HL-60/S4 treated with retinoic acid at 250 ng/mL for 4 days and 3 days (cell line): ENCODE measurements around the gene CFAP65.

Experiments
- in situ Hi-C: fragments of 300-500 bp; cut with MboI; formaldehyde crosslinking; loops from 2 replicates; pipeline ENCODE4 v1.7.0; 2022; ENCODE audit warnings: low sequenced_read_pairs

CFAP65 gene

DNA sequence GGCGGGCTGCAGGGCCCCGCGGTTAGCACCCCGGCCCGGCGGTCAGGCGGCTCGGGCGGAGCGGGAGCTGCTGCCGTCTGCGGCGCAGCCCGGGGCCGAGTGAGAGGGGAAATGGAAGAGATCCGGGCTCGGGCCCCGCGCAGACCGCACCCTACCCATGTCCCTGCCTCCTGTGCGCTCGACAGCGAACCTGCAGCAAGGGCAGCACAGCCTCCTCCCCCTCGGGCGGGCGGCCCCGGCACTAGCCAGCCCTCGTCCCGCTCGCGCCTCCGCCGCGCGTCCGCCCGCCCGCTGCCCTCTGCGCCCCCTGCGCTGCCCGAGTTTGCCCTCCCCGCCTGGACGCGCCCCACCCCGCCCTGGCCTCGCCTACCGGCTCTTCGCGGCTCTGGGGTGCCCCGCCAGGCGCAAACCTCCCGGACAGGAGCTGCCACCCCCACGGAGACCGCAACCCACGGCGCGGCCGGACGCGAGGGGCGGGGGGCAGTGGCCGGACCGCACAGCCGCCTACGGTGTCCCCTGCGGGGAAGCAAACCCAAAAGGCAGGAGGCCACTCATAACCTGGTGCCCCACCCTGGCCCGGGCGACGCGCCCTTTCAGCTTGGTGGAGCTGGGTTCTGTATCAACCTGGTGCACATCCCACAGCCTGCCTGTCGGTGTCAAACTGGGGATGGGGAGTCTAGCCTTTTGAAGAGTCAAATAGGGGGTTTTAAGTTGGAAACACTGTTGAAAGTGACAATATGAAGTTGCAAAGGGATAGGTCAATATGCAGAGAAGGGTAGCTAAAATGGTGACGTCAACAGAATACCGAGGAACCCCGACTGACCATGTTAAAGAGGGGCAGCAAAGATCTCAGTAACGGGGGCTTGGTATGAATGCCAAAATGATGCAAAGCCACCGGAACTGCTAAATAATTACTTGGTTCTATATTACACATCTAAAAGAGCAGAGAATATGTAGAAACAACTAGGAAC, 19.8 kb upstream of the CFAP65 start, which contains the start of gene IHH:
TSS of gene IHH (minus strand) at position 101 of the 971 bp plus-strand sequence. CDS start 454 bp downstream, outside the sequence.
- in situ Hi-C loops = no loop called here

DNA sequence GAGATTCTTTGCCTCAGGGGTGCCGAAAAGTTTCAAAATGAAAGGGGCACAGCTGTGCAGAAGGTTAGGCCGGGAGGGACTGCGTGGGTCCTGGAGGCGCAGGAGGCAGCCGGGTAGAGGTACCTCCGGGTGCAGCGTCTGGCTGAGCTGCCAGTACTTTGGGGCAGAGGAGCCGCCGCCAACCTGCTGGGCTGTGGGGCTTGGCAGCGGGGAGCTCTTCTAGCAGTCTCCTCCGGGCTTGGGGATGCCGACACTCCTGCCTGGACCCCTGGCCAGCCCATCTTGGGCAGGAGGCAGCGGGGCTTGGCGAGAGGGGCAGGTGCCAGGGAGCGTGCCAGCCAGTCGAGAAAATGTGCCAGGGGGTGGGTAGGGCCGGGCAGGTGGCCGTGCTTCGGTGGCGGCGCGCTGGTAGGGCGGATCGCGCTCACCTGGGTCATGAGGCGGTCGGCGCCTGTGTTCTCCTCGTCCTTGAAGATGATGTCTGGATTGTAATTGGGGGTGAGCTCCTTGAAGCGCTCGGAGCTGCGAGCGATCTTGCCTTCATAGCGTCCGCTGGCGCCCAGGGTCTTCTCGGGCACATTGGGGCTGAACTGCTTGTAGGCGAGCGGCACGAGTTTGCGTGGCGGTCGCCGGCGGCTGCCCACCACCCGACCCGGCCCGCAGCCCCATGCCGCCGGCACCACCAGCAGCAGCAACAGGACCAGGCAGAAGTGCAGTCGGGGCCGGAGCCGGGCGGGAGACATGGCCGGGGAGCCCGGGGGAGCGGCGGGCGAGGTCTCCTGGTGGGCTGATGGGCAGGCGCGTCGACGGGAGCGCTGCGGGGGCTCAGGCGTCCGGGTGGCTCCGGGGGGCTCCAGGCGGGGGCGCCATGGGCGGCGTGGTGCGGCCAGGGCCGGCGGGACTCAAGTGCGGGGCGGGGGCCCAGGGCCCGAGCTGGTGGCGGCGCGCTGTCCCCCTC, 18.7 kb upstream of the CFAP65 start:
- in situ Hi-C loops = no loop called here

DNA sequence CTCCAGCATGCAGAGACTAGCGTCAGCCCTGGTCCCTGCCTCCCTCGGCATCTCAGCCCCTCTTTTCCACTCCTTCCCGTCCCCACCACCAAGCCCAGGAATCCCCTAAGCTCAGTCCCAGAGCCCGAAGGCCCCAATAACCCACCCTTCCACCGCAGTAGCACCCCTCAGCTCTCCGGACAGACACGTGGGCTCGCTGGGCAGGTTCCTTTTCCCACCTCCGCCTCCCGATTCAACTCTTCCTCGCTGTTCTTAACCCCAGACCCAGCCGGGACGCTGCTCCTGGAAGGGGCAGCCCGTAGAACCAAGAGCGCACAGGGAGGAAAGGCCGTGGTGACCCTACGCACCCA, 18.0 kb upstream of the CFAP65 start:
- in situ Hi-C loops = no loop called here

DNA sequence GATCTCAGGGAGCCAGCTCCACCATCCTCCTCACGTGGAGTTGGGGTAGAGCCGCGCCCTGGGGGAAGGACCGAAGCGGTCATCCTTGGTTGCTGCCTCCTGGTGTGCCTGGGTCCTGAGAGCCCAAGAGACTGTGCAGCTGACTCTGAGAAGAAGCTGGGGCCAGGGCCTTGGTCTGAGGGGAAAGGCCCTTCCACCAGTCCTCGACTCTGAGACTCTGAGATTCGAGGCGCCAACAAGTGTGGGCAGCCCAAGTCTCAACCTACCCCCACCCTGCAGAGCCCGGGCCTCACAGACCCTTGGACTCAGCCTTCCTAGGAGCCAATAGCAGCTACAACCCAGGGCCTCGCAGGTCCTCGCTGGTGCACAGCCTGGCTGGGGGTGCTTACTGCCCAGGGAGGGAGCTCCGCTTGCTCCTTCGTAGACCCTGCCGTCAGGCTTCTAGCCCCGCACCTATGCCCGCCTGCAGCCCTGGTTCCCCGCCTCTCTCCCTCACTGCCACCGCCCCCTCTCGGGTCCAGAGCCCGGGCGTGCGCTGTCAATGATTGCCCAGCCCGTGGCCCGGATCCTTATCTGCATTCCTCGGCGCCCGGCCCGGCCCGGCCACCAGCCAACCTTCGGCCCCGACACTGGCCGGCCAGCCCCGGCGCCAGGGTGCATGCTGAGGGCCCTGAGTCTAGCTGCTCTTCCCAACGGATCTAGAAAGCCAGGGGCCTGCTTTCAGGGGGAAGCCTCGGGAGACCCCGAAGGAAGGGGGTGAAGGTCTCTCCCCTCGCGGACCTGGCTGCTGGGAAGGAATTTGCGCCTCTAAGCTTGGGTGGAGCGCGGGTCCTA, 17.4 kb upstream of the CFAP65 start:
- in situ Hi-C loops = no loop called here

DNA sequence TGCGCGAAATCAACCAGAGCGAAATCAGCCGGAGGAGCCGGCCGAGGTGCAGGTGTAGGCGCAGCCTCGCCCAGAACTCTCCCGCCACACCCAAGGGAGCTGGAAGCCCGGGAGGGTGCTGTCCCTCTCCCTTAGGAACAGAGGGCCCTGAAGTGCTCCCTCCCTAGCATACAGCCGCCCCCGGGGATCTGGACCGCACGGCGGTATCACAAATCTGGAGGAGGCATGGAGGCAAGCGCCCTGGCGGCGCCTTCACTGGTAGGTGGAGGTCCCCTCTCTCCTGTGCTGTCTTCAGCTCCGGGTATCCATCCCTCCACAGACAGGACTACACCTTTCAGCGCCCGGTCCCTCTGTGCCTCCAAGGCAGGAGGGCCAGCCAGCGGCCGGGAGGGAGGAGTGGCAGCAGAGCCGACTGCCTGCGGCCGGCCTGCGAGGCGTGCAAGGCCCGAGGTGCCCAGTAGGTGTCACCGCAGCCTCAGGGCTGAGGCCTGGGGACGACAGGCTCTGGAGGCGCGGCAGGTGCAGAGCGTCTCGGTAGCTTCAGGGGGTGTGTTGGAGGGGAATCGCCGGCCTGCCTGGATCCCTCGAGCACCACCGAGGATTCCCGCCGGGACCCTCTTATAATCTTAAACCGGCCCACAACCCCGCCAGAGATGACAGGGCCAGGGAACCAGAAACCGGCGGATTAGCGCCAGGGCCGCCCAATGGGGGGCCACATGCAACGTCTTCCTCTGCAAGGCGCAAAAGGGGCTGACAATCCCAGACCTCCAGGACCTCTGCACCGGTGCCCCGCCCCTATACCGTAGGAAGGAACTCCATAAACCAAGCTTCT, 16.6 kb upstream of the CFAP65 start:
- in situ Hi-C loops = no loop called here

DNA sequence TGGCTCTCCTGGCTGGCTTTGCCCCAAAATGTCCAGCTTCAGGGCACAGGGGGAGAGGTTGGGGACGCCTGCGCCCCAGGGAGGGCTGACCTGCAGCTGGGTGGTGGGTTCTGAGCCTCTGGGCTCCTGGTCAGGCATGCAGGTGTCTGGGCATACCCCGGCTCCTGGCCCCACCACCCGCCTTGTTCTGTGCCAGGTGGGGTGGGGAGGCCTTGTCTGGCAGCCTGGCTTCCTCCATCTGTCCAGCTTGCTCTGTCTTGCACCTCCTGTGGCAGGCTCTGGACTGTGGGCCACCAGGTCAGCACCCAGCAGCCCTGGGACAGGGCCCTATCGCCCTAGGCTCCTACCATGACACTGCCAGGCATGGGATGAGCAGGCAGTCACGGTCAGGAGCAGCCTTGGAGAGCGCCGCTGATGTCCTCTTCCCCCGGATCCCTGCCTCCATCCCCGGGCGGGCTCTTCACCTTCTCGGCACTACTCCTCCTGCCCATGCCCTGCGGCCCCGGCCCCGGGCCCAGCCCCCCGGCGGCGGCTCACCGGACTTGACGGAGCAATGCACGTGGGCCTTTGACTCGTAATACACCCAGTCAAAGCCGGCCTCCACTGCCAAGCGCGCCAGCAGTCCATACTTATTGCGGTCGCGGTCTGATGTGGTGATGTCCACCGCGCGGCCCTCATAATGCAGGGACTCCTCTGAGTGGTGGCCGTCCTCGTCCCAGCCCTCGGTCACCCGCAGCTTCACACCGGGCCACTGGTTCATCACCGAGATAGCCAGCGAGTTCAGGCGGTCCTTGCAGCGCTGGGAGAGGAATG, 15.8 kb upstream of the CFAP65 start:
- in situ Hi-C loops = no loop called here

DNA sequence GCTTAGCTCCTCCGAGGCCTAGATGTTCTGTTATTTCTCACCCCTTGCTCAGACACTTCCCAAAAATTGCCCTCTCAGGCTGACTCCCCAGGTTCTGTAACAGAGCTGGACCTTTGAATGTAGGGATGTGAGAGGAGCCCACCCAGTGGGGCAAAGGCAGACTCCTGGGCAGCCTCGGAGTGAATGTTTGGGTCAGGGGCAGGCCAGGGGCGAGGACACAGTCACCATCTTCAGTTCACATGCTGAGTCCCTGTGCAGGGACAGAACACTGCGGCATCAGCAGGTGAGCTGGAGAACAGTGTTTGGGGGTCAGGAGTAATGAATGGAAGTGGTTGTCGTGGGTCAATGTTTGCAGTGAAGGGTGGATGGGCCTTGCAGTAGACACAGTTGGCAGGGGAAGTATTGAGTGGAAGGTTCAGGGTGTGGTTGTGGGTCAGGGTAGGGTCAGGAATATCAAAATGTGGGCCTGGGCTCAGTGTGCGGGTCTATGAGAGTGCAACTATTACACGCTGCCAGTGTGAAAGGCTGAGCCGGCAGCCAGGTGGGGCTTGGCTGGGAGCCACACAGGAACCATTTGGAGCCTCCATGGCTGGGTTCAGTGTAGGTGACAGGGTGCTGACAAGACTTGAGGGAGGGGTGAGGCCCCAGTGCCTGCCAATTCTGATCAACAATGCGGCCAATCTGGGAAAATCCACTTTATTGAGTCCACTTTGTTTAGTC, 15.0 kb upstream of the CFAP65 start:
- in situ Hi-C loops = no loop called here

DNA sequence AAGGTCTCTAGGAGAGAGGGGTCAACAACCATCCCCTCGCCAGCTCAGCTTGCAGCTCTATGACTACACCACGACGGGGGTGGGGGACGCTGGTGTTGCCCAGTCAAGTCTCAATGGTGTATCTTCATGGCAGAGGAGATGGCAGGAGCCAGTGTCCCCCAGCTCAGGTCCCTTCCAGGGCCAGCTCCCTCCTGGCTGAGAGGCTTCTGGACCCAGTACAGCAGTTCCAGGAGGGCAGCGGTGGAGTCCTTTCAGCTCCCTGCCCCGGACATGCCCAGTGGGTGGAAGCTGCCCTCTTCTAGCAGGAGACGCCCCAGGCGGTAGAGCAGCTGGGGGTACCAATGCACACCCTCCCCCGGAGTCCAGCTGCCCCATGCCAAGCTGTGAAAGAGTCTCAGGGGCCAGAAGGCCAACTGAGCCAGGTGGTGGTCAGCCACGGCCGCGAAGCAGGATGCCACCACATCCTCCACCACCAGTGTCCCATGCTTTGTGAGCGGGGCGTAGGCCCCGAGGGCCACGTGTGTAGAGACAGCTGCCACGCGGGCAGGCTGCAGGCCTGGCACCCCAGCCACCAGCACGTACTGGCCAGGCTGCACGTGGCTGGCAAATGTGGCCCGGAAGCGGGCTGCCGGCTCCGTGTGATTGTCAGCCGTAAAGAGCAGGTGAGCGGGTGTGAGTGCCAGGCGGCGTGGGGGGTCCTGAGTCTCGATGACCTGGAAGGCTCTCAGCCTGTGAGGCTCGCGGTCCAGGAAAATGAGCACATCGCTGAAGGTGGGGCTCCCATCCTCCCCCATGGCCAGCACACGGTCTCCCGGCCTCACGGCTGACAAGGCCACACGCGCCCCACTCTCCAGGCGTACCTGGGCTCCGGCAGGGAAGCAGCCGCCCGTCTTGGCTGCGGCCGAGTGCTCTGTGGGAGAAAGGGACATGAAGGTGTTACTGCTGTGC, 13.9 kb upstream of the CFAP65 start:
- in situ Hi-C loops = no loop called here

DNA sequence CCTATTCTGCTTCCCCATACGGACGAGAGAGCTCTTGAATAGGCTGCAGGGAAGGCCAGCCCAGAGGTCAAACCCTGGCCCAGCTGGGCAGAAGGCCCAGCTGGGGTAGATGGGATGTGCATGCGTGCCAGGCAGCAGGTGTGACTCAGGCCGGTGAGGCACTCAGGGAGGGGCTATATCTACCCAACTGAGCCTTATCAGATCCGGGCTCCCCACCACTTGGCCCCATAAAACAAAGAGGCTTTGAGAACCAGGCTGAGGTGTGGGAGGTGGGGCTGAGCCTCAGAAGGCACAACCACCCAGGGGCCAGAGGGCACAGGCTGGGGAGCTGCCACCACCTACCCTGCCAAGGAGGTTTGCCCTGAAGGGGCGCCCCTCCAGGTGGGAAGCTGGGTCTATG, 8.0 kb upstream of the CFAP65 start:
- in situ Hi-C loops = loop anchor here (25.0 kb wide), 1 partner anchor 263 kb away; the partner anchor contains the start of gene PTPRN

DNA sequence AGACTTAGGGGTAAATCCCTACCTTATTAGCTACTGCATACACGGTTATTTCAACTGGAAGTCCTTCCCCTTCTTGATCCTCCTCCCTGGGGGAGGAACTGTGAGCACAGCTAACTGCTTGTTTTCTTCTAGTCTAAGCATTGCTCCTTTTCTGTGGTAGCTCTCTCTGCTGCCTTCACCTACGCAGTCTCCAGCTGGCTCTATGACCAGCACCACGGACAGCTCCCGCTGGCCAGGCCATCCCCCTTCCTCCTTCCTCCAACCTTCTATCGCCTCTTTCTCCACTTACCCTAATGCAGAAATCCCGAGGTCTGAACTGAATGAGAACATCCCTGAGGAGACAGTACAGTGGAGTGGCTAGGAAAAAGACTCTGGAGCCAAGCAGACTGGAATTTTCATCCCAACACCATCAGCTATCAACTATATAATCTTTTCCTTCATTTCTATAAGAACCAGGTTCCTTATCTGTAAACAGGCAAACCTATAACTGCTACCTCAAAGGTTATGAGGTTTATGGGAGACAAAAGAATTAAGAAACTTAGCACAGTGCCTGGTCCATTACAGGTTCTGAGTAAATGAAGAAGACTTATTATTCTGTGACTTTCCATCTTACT, 4.7 kb upstream of the CFAP65 start:
- in situ Hi-C loops = loop anchor here (25.0 kb wide), 1 partner anchor 266 kb away; the partner anchor contains the start of gene PTPRN

DNA sequence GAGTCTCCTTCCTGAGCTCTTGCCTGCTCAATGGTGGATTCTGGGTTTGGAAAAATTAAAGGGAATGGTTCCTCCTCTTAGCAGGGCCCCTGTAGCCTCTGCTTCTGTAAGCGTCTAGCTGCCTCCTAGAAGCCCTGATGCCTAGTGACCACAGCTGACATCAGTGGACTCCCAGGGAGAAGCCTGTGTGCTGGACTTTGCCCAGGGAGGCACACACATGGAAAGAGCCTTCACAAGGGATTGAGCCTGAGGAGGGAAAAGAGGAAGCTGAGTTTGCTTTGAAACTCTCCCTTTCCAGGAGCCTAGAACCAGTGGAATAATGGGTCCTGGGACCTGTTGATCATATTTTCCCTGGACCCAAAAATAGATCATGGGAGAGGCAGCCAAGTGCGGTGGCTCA, 1.4 kb upstream of the CFAP65 start:
- in situ Hi-C loops = loop anchor here (25.0 kb wide), 1 partner anchor 270 kb away; the partner anchor contains the start of gene PTPRN

DNA sequence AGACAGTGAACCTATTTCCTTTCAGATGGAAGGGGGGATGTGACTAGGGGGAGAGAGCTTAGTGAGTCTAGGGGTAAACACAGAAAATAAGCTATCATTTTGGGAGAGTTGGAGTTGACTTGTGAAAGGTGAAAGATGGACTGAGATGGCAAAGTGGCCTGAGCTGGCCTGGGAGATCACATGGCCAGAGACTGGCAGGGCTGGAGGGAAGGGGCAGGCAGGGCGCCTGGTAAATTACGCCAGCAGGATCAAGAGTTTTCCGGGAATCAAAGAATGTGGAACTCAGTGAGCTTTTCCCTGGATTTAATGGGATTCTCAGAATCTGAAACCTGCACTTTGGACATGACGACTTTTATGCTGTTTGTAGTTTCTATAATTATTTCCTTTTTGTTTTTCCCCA, 841 bp upstream of the CFAP65 start:
- in situ Hi-C loops = loop anchor here (25.0 kb wide), 1 partner anchor 270 kb away; the partner anchor contains the start of gene PTPRN

DNA sequence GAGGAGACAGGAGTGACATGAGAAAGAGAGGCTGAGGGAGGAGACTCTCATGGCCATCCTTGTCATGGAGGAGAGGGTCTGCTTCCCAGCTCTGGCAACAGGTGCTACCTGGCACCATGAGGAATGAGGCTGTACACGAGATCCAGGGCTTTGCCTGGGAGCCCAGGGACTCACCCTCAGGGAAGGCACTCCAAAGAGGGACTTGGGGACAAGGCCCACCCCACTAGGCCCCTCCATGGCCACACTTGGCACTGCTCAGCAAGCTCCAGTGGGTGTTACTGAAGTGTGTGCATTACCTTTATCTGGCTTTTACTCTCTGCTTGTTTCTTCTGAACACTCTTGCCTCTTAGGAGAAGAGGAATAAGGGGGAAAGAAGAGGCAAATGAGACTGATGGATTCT, 2.7 kb downstream of the CFAP65 start:
- in situ Hi-C loops = loop anchor here (25.0 kb wide), 1 partner anchor 274 kb away; the partner anchor contains the start of gene PTPRN

DNA sequence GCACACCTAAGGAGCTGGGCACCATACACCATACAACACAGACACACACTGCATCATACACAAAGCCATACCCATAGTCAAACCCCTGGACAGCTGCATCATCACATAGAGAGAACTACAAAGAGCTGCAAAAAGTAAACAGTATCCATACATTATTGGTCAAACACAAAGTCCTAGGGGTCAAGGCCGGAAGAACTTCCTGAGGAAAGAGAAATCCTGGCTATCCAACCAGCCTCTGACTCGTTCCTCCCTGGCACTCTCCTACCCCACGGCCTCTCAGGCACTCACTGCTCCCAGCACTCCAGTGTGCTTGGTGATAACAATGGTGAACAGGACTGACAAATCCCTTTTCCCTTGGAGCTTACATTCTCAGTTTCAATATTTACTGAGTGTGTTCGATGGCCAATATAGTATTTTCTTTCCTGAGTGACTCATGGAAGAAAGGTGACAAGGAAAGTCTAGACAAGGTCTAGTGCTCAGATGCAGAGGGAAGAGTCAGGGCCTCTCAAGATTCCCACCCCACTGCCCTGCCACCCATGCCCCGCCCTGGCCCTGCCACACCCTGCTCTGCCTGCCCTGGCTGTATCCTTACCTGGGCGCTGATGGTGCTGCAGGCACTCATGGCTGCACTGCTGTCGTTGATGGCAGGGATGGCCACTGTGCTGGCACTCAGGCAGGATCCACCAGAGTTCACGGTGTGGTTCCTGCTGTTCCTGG, 3.4 kb downstream of the CFAP65 start:
- in situ Hi-C loops = loop anchor here (25.0 kb wide), 1 partner anchor 274 kb away; the partner anchor contains the start of gene PTPRN

DNA sequence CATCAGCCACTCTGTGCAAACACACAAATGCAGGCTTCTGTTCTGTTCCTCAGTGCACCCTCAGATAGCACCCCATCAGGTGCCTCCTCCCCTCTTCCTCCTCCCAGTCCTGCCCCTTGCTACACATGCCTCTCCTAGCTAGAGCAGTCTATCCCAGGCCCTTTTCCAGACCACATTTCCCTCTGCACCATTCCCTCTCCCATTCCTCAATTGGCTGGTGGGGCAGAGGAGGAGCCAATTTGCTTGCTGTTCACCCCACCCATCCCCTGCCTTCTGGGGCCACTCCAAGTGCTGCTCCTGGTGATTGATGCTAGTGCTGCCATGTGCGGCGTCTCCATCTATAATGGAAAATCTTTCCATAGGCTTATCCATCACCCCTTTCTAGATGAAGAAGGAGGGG, 5.4 kb downstream of the CFAP65 start:
- in situ Hi-C loops = loop anchor here (25.0 kb wide), 1 partner anchor 276 kb away; the partner anchor contains the start of gene PTPRN
